Measurements from ENCODE around the gene KRT33A.

DNA sequence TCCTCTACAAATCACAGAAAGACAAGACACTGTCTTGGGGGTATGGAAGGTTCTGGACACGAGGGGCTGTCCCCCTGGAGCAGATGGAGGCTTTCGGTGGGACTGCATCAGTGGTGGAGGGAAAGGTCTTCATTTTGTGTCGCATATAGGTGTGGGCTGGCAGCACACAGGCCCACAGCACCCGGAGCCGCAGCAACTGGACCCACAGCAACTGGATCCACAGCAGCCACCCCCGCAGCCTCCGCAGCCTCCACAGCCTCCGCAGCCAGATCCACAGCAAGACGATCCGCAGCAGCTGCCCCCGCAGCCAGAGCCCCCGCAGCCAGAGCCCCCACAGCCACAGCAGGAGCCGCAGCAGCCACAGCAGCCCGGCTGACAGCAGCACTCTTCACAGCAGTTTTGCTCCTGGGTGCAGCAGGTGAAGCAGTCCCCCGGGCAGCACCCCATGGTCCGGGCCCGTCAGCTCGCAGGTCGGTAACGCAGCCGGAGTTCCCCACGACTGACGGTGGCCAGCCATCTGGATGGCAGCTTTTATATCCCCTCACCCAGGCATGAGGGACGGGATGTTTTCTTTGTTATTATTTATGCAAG is 35.3 kb downstream of the KRT33A start, which contains the start of gene KRTAP17-1:
- TF ChIP-seq EZH2 (IDR thresholded peaks at IDR 0.05), result no peak
- no peak for TF ChIP-seq POLR2AphosphoS5 (IDR thresholded peaks at IDR 0.05; ENCODE audit: borderline replicate concordance, low read depth, low read length)

All from SK-N-MC (cell line).